GM12864 (cell line): ENCODE data around the gene ALB.

Experiments
- DNase-seq: peaks from one replicate; pipeline ENCODE4 v3.0.0-alpha.2; 2011; ENCODE audit warnings: low read depth
- H3K4me3 ChIP-seq: 2 replicates; pipeline ENCODE4 v1.5.1; 2011; ENCODE audit warnings: mild to moderate bottlenecking, low read depth, low read length, control low read depth
- TF ChIP-seq, protein P1 (sequence below): IDR thresholded peaks from 2 replicates; pipeline ENCODE4 v1.5.1; 2011; ENCODE audit warnings: low read depth, mild to moderate bottlenecking, moderate library complexity, low read length, control low read depth, inconsistent platforms; ENCODE audit errors: missing control alignments

Gene ALB

GRCh38 chr4:73396993-73397972 is 6.8 kb upstream of the ALB start:
- no peak for DNase-seq
- TF ChIP-seq, protein P1, sequence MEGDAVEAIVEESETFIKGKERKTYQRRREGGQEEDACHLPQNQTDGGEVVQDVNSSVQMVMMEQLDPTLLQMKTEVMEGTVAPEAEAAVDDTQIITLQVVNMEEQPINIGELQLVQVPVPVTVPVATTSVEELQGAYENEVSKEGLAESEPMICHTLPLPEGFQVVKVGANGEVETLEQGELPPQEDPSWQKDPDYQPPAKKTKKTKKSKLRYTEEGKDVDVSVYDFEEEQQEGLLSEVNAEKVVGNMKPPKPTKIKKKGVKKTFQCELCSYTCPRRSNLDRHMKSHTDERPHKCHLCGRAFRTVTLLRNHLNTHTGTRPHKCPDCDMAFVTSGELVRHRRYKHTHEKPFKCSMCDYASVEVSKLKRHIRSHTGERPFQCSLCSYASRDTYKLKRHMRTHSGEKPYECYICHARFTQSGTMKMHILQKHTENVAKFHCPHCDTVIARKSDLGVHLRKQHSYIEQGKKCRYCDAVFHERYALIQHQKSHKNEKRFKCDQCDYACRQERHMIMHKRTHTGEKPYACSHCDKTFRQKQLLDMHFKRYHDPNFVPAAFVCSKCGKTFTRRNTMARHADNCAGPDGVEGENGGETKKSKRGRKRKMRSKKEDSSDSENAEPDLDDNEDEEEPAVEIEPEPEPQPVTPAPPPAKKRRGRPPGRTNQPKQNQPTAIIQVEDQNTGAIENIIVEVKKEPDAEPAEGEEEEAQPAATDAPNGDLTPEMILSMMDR = no peak

GRCh38 chr4:73401412-73401811 is 2.7 kb upstream of the ALB start:
- TF ChIP-seq, protein P1 = no peak
- H3K4me3 ChIP-seq = no peak overlapping the region
- DNase-seq = no peak

More at GRCh38 chr4:73396993-73397972, 6.8 kb upstream of the ALB start:
- no peak overlapping the region for H3K4me3 ChIP-seq

DNA sequence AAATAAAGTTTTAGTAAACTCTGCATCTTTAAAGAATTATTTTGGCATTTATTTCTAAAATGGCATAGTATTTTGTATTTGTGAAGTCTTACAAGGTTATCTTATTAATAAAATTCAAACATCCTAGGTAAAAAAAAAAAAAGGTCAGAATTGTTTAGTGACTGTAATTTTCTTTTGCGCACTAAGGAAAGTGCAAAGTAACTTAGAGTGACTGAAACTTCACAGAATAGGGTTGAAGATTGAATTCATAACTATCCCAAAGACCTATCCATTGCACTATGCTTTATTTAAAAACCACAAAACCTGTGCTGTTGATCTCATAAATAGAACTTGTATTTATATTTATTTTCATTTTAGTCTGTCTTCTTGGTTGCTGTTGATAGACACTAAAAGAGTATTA is 370 bp downstream of the ALB start:
- no peak for DNase-seq
- TF ChIP-seq, protein P1 = no peak
- H3K4me3 ChIP-seq = no peak overlapping the region

DNA sequence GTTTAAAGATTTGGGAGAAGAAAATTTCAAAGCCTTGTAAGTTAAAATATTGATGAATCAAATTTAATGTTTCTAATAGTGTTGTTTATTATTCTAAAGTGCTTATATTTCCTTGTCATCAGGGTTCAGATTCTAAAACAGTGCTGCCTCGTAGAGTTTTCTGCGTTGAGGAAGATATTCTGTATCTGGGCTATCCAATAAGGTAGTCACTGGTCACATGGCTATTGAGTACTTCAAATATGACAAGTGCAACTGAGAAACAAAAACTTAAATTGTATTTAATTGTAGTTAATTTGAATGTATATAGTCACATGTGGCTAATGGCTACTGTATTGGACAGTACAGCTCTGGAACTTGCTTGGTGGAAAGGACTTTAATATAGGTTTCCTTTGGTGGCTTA is 1.1 kb downstream of the ALB start:
- TF ChIP-seq, protein P1 = no peak
- no peak for DNase-seq
- no peak overlapping the region for H3K4me3 ChIP-seq

GRCh38 chr4:73406548-73406875 is 2.4 kb downstream of the ALB start:
- DNase-seq = no peak
- H3K4me3 ChIP-seq = no peak overlapping the region
- TF ChIP-seq, protein P1 = no peak

DNA sequence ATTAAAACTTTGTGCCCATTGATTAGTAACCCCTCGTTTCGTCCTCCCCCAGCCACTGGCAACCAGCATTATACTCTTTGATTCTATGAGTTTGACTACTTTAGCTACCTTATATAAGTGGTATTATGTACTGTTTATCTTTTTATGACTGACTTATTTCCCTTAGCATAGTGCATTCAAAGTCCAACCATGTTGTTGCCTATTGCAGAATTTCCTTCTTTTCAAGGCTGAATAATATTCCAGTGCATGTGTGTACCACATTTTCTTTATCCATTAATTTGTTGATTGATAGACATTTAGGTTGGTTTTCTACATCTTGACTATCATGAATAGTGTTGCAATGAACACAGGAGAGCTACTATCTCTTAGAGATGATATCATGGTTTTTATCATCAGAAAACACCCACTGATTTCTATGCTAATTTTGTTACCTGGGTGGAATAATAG is 3.2 kb downstream of the ALB start:
- TF ChIP-seq, protein P1 = no peak
- no peak overlapping the region for H3K4me3 ChIP-seq
- DNase-seq = no peak
